Activated CD8-positive, alpha-beta memory T cell treated with anti-CD3 and anti-CD28 coated beads, Interleukin-2, amount 50 U/mL, for 24 hours (primary cell): ENCODE measurements around the gene COL11A1.
"Not testable (repeated sequence)": the region's sequence is repeated elsewhere in the genome, so short reads cannot be mapped to it uniquely, and the experiment has no call there.

ENCODE experiments used
- DNase-seq: peaks from one replicate; pipeline ENCODE4 v3.0.0-alpha.2; 2020; ENCODE audit errors: extremely low read depth

Gene COL11A1

GRCh38 chr1:102837551-102837950 lies 270.8 kb downstream of the COL11A1 start:
- no peak for DNase-seq

GRCh38 chr1:102836991-102837390 lies 271.3 kb downstream of the COL11A1 start:
- no peak for DNase-seq

GRCh38 chr1:102834688-102835320 lies 273.5 kb downstream of the COL11A1 start:
- no peak for DNase-seq

GRCh38 chr1:102833151-102833550 lies 275.2 kb downstream of the COL11A1 start:
- DNase-seq: no peak

GRCh38 chr1:102826706-102827105 lies 281.6 kb downstream of the COL11A1 start:
- DNase-seq: not testable (repeated sequence)
